Right hindlimb (tissue), 1 donor: ENCODE measurements around the gene PRR35.
"Not testable (repeated sequence)": the region's sequence is repeated elsewhere in the genome, so short reads cannot be mapped to it uniquely, and the experiment has no call there.

Experiments used
- DNase-seq: peaks from one replicate; pipeline ENCODE4 v3.0.0-alpha.2; 2018

Gene PRR35

DNA sequence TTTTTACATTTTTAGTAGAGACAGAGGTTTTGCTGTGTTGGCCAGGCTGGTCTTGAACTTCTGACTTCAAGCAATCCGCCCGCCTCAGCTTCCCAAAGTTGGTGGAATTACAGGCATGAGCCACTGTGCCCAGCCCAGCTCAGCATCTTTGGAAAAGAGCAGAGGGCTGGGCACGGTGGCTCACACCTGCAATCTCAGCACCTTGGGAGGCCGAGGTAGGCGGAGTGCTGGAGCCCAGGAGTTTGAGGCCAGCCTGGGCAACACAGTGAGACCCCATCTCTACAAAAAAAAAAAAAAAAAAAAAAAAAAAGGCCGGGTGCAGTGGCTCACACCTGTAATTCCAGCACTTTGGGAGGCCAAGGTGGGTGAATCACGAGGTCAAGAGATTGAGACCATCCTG is 37.5 kb downstream of the PRR35 start:
- not testable (repeated sequence) for DNase-seq

DNA sequence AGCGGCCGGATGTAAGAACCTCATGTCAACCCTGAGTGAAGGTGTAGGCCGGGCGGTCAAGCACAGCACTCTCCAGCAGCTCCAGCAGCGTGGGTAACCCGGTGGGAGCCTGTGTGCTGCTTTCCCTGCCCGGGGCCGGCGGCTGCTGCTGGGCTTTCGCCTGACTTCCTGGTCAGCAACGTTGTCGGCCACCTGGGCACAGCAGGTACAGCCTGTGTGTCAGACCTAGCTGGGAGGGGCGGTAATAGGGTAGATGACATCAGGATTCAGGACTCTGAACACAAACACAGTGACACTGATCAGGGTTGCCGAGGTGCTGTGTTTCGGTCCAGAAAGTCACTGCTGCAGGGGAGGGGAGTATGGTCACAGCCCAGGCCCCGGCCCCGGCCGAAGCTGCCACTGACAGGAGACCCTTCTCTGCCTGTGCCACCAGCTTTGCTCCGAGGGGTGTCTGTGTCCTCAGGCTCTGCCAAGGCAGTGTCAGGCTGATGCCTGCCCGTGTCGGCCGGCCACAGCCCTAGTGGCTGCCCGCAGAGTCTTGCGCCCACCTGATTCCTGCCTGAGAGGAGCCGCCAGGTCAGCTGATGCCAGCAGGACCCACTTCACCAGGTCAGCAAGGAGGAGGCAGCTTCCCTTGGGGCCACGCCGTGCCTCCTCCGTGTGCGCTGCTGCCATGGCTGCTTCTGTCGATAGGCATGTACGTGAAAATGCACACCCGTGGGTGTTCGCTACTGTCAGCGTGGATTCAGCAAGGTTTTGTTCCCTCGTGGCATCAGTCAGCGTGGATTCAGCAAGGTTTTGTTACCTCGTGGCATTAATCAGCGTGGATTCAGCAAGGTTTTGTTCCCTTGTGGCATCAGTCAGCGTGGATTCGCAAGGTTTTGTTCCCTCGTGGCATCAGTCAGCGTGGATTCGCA is 38.9 kb downstream of the PRR35 start:
- DNase-seq, result no peak

DNA sequence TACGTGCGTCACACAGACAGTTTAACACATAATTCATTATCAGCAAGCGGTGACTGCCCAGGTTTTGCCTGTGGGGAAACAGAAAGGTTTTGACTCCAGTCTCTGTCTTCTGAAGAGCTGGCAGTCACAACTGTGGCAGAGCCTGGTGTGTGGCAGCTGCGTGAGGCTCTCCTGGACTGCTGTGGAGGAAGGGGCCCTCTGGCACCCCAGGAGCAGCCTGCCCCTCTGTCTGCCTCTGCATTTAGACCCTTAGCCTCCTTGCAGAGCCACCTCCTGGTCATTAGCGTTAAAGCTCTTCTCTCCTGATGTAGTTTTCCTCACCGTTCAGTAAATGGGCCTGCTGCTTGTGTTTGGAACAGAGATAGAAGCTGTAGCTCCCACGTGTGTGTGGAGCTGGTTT is 40.6 kb downstream of the PRR35 start:
- no peak for DNase-seq

DNA sequence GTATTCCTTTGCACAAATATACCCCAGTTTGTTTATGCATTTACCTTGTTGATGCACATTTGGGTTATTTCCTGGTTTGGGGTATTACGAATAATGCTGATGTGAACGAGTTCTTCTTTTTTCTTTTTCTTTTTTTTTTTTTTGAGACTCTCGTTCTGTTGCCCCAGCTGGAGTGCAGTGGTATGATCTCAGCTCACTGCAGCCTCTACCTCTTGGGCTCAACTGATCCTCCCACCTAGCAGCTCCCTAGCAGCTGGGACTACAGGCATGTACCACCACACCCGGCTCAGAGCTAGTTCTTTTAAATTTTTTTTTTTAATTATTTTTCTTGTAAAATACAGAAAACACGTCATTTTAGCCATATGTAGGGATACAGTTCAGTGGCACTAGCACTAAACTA is 43.7 kb downstream of the PRR35 start:
- DNase-seq, result no peak

DNA sequence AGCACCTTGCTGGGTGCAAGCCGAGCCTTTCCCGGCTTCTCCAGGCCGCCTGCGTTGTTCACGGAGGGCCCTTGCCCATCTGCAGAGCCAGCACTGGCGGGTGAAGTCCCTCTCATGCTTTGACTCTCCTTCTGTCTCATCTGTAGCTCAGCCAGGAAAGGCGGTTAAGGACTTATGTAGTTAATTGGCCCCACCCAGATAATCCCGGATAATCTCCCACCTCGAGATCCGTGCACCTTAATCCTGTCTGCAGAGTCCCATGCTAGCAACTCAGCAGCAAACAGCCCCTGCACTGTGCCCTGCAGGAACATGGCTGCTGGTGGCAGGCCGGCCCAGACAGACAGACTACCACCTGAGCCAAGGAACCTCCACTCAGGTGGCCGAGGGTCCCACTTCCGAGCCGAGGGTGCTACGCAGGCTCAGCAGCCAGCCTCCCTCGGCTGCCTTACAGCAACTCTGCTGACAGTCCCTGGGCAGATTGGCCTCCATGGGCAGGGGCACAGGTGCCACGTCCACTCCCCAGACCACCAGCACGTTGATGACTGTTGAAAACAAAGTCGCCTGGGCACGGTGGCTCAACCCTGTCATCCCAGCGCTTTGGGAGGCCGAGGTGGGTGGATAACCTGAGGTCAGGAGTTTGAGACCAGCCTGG is 46.6 kb downstream of the PRR35 start:
- no peak for DNase-seq

DNA sequence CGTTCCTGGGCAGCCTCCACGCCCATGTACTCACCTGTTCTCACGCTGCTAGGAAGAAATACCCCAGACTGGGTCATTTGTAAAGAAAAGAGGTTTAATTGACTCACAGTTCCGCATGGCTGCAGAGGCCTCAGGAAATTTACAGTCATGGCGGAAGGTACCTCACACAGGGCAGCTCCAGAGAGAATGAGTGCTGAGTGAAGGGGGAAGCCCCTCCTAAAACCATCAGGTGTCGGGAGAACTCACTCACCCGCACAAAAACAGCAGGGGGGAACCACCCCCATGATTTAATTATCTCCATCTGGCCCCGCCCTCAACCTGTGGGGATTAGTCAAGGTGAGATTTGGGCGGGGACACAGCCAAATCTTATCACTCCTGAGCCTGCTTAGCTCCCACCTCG is 47.8 kb downstream of the PRR35 start:
- DNase-seq, result no peak

DNA sequence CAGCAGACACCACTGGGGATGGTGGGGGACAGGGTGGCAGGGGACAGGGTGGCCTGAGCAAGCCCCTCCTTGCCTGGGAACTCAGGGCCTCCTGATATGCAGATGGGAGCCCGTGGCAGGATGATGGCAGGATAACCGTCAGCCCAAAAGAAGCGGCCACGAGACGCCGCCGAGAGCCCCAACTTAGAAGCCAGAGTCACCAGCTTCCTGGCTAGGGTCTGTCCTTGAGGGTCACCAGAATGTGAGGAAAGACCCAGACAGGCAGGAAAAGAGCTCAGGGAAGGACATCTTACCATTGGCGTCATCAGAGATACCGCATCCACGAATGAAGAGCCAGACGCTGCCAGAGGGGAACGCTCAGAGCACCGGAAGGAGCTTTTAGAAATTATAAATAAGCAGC is 49.1 kb downstream of the PRR35 start:
- DNase-seq, result no peak

DNA sequence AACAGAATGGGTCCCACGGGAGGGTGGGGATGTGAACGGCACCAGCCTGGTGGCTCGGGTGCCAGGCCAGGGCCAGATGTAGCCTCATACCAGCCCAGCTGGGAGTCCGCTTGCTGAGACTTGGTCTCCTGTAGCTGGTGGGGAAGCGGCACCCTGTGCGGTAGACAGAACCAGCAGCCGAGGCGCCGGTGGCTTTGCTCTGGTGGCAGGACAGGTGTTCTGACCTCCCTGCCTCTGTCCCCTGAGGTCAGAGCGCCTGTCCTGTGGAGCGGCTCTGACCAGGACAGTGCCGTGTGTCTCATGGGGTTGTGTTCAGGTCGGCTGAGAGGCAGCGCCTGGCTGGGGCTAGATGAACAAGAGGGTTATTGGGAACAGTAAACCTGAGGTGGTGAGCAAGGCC is 49.8 kb downstream of the PRR35 start:
- DNase-seq, result no peak

DNA sequence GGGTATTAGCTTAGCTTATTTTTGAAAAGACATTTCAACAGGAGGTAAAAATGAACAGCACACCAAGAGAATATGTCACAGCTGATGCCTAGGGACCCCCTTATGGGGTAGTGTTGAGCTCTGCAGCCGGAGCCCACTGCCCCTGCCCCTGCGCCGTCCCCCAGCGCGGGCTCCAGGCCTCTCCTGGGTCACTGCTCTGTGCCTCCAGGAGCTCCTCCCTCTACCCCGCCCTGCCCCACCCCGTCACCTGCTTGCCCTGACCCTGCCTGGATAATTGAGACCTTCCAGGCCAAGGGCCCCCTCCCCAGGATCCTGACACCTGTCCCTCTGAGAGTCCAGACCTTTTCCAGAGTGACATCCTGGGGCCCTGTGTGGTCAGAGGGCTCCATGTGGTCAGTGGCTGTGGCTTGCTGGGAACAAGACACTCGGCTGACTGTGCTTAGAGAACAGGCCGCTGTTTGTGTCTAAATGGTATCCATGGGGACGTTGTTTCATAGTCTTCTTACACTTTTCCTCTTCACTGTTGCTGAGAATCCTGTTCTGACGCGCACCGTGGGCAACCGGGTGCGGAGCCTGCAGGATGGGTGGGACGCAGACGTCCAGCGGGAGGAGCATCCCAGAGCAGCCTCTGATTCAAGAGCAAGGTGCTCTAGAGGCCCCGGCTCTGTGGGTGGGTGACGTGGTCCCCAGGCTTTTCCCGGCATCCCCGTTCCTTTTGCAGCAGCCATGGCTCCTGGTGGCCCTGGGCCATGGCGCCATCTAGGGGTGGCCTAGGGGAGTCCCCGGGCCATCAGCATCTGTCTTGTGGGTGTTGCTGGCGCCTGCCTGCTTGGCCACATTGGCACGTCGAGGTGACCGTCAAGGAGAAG is 50.6 kb downstream of the PRR35 start:
- no peak for DNase-seq

DNA sequence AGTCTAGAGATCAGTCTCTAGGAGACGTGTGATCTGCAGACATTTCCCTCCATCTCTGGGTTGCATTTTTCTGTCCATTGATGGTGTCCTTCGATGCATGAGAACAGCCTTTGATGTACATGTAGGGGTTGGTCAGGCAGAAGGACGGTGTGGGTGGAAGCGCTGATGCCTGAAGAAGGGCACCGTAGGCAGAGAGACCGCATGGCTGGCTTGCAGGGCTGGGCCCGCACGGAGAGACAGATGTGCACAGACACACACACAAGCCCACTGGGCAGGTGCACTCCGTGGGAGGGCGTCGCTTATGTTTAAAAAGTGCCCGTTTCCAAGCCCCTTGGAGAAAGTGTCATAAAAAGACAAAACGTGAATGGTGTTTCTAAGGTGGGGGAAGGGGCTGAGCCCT is 54.9 kb downstream of the PRR35 start:
- no peak for DNase-seq
